HEK293 (cell line): ENCODE measurements around the gene UBE3C.

ENCODE experiments used
- CTCF ChIA-PET: fragments of 350-600 bp; formaldehyde crosslinking; extraction: SDS; loops from one replicate; lab custom pipeline; 2021; ENCODE audit warnings: antibody characterized with exemption; lab: Yijun Ruan, JAX
- POLR2A ChIA-PET: fragments of 300-600 bp; formaldehyde crosslinking; extraction: SDS; loops from one replicate; lab custom pipeline; 2020; ENCODE audit warnings: antibody characterized with exemption, inconsistent platforms; lab: Yijun Ruan, JAX
- H3K27ac ChIP-seq: fragments of 200-500 bp; sonication (Bioruptor generic); 2 replicates; pipeline ENCODE4 v1.5.1; 2014; ENCODE audit warnings: low read depth, low read length, control low read depth, inconsistent platforms; ENCODE audit errors: extremely low read depth
- H3K36me3 ChIP-seq, 2 experiments: fragments of 200-500 bp in 1 of 2; sonication (Bioruptor generic) in 1 of 2; 1 replicate in 1 of 2; 2 replicates in 1 of 2; pipeline ENCODE4 v1.5.1; 2014 to 2017; ENCODE audit warnings: inconsistent platforms in 2 of 2, low read length in 2 of 2; ENCODE audit not compliant: control insufficient read depth in 2 of 2, insufficient read depth in 1 of 2
- H3K4me1 ChIP-seq: fragments of 200-500 bp; sonication (Bioruptor generic); 2 replicates; pipeline ENCODE4 v1.5.1; 2014; ENCODE audit warnings: mild to moderate bottlenecking, low read length, inconsistent platforms; ENCODE audit not compliant: control insufficient read depth, insufficient read depth
- H3K4me3 ChIP-seq: 2 replicates; pipeline ENCODE4 v1.5.1; 2011; ENCODE audit warnings: low read depth, mild to moderate bottlenecking, control low read depth, low read length, moderate library complexity
- H3K9me3 ChIP-seq: fragments of 200-500 bp; sonication (Bioruptor generic); 2 replicates; pipeline ENCODE4 v1.5.1; 2014; ENCODE audit warnings: low read depth, low read length, inconsistent platforms; ENCODE audit not compliant: control insufficient read depth, insufficient read depth
- GLI4 ChIP-seq: fragments of 450-650 bp; formaldehyde crosslinking; IDR thresholded peaks from 2 replicates; pipeline ENCODE4 v1.5.1; 2016; ENCODE audit warnings: missing biosample characterization, missing genetic modification characterization
- GLIS1 ChIP-seq: fragments of 450-650 bp; formaldehyde crosslinking; IDR thresholded peaks from 2 replicates; pipeline ENCODE4 v1.5.1; 2016; ENCODE audit warnings: missing biosample characterization, missing genetic modification characterization
- MZF1 ChIP-seq: fragments of 450-650 bp; formaldehyde crosslinking; IDR thresholded peaks from 2 replicates; pipeline ENCODE4 v1.5.1; 2017; ENCODE audit warnings: missing biosample characterization, missing genetic modification characterization, borderline replicate concordance
- SP2 ChIP-seq: fragments of 450-650 bp; formaldehyde crosslinking; IDR thresholded peaks from 2 replicates; pipeline ENCODE4 v1.5.1; 2016; ENCODE audit warnings: missing biosample characterization, missing genetic modification characterization
- TCF7L2 ChIP-seq: IDR thresholded peaks from 2 replicates; pipeline ENCODE4 v1.6.1; 2011; ENCODE audit warnings: low read depth, mild to moderate bottlenecking, inconsistent platforms, low read length, moderate library complexity, borderline replicate concordance
- YY2 ChIP-seq: fragments of 450-650 bp; formaldehyde crosslinking; IDR thresholded peaks from 2 replicates; pipeline ENCODE4 v1.5.1; 2016; ENCODE audit warnings: missing biosample characterization, missing genetic modification characterization
- ZNF138 ChIP-seq: fragments of 450-650 bp; formaldehyde crosslinking; IDR thresholded peaks from 2 replicates; pipeline ENCODE4 v1.5.1; 2016; ENCODE audit warnings: missing biosample characterization, missing genetic modification characterization, borderline replicate concordance
- ZNF2 ChIP-seq: fragments of 450-650 bp; formaldehyde crosslinking; IDR thresholded peaks from 2 replicates; pipeline ENCODE4 v1.5.1; 2016; ENCODE audit warnings: missing biosample characterization, missing genetic modification characterization
- ZNF23 ChIP-seq: fragments of 450-650 bp; formaldehyde crosslinking; IDR thresholded peaks from 2 replicates; pipeline ENCODE4 v1.5.1; 2016; ENCODE audit warnings: missing biosample characterization, missing genetic modification characterization, borderline replicate concordance
- ZNF248 ChIP-seq: fragments of 450-650 bp; formaldehyde crosslinking; IDR thresholded peaks from 2 replicates; pipeline ENCODE4 v1.5.1; 2017; ENCODE audit warnings: missing biosample characterization, missing genetic modification characterization
- ZNF366 ChIP-seq: fragments of 450-650 bp; formaldehyde crosslinking; conservative IDR thresholded peaks from 2 replicates; pipeline ENCODE4 v1.5.1; 2016; ENCODE audit warnings: missing biosample characterization, missing genetic modification characterization
- ZNF48 ChIP-seq: fragments of 450-650 bp; formaldehyde crosslinking; IDR thresholded peaks from 2 replicates; pipeline ENCODE4 v1.5.1; 2016; ENCODE audit warnings: missing biosample characterization, missing genetic modification characterization
- ZNF585B ChIP-seq: fragments of 450-650 bp; formaldehyde crosslinking; IDR thresholded peaks from 2 replicates; pipeline ENCODE4 v1.5.1; 2016; ENCODE audit warnings: missing biosample characterization, missing genetic modification characterization
- ZNF596 ChIP-seq: fragments of 450-650 bp; IDR thresholded peaks from 2 replicates; pipeline ENCODE4 v1.5.0; 2018; ENCODE audit warnings: missing biosample characterization, mild to moderate bottlenecking, missing genetic modification characterization, moderate library complexity
- ZNF600 ChIP-seq: fragments of 450-650 bp; formaldehyde crosslinking; IDR thresholded peaks from 2 replicates; pipeline ENCODE4 v1.5.1; 2016; ENCODE audit warnings: missing biosample characterization, missing genetic modification characterization
- ZNF610 ChIP-seq: fragments of 450-650 bp; formaldehyde crosslinking; IDR thresholded peaks from 2 replicates; pipeline ENCODE4 v1.5.1; 2016; ENCODE audit warnings: missing biosample characterization, missing genetic modification characterization, borderline replicate concordance
- ZNF707 ChIP-seq: fragments of 450-650 bp; formaldehyde crosslinking; IDR thresholded peaks from 2 replicates; pipeline ENCODE4 v1.5.1; 2016; ENCODE audit warnings: missing biosample characterization, missing genetic modification characterization
- ZNF747 ChIP-seq: fragments of 450-650 bp; formaldehyde crosslinking; IDR thresholded peaks from 2 replicates; pipeline ENCODE4 v1.5.1; 2016; ENCODE audit warnings: missing biosample characterization, missing genetic modification characterization
- TF ChIP-seq, protein P1 (sequence below): fragments of 450-650 bp; formaldehyde crosslinking; IDR thresholded peaks from 2 replicates; pipeline ENCODE4 v1.5.1; 2017; ENCODE audit warnings: missing biosample characterization, missing genetic modification characterization
- TF ChIP-seq, protein P2 (sequence below): fragments of 450-650 bp; formaldehyde crosslinking; IDR thresholded peaks from 2 replicates; pipeline ENCODE4 v1.5.1; 2016; ENCODE audit warnings: missing biosample characterization, missing genetic modification characterization
- TF ChIP-seq, protein P3 (sequence below): fragments of 450-650 bp; formaldehyde crosslinking; IDR thresholded peaks from 2 replicates; pipeline ENCODE4 v1.5.1; 2016; ENCODE audit warnings: missing biosample characterization, missing genetic modification characterization
- TF ChIP-seq, protein P4 (sequence below): fragments of 450-650 bp; formaldehyde crosslinking; IDR thresholded peaks from 2 replicates; pipeline ENCODE4 v1.5.1; 2016; ENCODE audit warnings: missing biosample characterization, missing genetic modification characterization
- TF ChIP-seq, protein P5 (sequence below): fragments of 450-650 bp; formaldehyde crosslinking; IDR thresholded peaks from 2 replicates; pipeline ENCODE4 v1.5.1; 2016; ENCODE audit warnings: missing biosample characterization, missing genetic modification characterization, borderline replicate concordance

UBE3C gene

DNA sequence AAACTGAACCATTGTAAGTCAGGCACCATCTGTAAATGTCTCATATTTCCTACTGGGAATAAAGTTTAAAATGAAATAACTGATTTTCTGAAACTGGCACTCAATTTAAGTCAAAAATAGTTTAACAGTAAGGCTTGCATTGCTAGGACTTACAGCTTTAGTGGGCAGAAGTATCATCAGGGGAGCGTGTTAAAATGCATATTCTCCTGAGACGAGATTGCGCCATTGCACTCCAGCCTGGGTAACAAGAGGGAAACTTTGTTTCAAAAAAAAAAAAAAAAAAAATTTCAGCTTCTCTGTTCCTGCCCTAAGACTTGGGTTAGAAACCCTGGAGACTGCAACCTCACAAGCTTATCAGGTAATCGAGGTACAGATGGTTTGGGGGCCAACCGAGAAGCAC is 65.4 kb downstream of the UBE3C start:
- no peaks in the 10 kb centered on the region for H3K4me1 ChIP-seq
- POLR2A ChIA-PET, result interaction anchor here (0.7 kb wide), 1 partner anchor 11 kb away, joined by 4 read pairs; no protein-coding TSS in a partner anchor

DNA sequence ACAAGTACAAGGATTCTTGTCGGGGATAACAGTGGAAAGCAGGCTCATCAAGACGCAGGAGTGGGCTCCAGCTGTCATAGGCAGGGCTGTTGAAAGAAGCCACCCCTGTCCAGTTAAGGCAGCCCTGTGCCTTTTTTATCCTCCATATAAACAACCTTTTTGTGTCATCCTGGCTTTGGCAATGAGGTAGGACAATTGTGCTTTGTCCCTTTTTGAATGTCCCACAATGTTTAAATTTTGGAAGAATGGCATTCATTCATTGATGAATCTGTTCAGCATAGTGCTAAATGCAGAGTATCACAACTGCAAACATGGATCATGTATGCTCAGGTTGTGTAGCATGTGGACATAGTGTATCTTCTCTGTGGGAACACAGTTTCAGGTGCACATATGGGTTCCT is 66.7 kb downstream of the UBE3C start:
- H3K27ac ChIP-seq, result no peak overlapping the region
- no peaks in the 10 kb centered on the region for H3K9me3 ChIP-seq
- ChIA-PET POLR2A (no interaction called here), CTCF (interaction anchor here (0.6 to 0.7 kb wide), 2 partner anchors 161 to 181 kb away, joined by 3 to 5 read pairs; no protein-coding TSS in a partner anchor)
- no peak overlapping the region for H3K4me3 ChIP-seq
- H3K4me1 ChIP-seq, result no peaks in the 10 kb centered on the region
- peaks cover 12 to 83% of the 10 kb centered on the region in 2 experiments for H3K36me3 ChIP-seq
- no peak for TF ChIP-seq ZNF596 (tag by site-specific recombination)
- no peak for TF ChIP-seq ZNF366 (tag by site-specific recombination)
- TF ChIP-seq TCF7L2, result no peak
- TF ChIP-seq GLI4 (tag by site-specific recombination), result no peak
- TF ChIP-seq YY2 (tag by site-specific recombination), result no peak
- TF ChIP-seq SP2 (tag by site-specific recombination), result no peak
- TF ChIP-seq, protein P1, sequence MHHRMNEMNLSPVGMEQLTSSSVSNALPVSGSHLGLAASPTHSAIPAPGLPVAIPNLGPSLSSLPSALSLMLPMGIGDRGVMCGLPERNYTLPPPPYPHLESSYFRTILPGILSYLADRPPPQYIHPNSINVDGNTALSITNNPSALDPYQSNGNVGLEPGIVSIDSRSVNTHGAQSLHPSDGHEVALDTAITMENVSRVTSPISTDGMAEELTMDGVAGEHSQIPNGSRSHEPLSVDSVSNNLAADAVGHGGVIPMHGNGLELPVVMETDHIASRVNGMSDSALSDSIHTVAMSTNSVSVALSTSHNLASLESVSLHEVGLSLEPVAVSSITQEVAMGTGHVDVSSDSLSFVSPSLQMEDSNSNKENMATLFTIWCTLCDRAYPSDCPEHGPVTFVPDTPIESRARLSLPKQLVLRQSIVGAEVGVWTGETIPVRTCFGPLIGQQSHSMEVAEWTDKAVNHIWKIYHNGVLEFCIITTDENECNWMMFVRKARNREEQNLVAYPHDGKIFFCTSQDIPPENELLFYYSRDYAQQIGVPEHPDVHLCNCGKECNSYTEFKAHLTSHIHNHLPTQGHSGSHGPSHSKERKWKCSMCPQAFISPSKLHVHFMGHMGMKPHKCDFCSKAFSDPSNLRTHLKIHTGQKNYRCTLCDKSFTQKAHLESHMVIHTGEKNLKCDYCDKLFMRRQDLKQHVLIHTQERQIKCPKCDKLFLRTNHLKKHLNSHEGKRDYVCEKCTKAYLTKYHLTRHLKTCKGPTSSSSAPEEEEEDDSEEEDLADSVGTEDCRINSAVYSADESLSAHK (tag by site-specific recombination), result no peak
- TF ChIP-seq ZNF248 (tag by site-specific recombination), result no peak

More for the DNA sequence above, 65.4 kb downstream of the UBE3C start:
- TF ChIP-seq MZF1 (tag by site-specific recombination), result no peak
- TF ChIP-seq ZNF600 (tag by site-specific recombination), result no peak
- no peak for TF ChIP-seq ZNF2
- TF ChIP-seq ZNF23 (tag by site-specific recombination), result no peak
- no peak for TF ChIP-seq GLIS1
- no peak for TF ChIP-seq ZNF585B (tag by site-specific recombination)
- TF ChIP-seq ZNF48, result no peak
- TF ChIP-seq, protein P2, sequence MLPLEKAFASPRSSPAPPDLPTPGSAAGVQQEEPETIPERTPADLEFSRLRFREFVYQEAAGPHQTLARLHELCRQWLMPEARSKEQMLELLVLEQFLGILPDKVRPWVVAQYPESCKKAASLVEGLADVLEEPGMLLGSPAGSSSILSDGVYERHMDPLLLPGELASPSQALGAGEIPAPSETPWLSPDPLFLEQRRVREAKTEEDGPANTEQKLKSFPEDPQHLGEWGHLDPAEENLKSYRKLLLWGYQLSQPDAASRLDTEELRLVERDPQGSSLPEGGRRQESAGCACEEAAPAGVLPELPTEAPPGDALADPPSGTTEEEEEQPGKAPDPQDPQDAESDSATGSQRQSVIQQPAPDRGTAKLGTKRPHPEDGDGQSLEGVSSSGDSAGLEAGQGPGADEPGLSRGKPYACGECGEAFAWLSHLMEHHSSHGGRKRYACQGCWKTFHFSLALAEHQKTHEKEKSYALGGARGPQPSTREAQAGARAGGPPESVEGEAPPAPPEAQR, result no peak
- TF ChIP-seq ZNF138, result no peak
- TF ChIP-seq, protein P3, sequence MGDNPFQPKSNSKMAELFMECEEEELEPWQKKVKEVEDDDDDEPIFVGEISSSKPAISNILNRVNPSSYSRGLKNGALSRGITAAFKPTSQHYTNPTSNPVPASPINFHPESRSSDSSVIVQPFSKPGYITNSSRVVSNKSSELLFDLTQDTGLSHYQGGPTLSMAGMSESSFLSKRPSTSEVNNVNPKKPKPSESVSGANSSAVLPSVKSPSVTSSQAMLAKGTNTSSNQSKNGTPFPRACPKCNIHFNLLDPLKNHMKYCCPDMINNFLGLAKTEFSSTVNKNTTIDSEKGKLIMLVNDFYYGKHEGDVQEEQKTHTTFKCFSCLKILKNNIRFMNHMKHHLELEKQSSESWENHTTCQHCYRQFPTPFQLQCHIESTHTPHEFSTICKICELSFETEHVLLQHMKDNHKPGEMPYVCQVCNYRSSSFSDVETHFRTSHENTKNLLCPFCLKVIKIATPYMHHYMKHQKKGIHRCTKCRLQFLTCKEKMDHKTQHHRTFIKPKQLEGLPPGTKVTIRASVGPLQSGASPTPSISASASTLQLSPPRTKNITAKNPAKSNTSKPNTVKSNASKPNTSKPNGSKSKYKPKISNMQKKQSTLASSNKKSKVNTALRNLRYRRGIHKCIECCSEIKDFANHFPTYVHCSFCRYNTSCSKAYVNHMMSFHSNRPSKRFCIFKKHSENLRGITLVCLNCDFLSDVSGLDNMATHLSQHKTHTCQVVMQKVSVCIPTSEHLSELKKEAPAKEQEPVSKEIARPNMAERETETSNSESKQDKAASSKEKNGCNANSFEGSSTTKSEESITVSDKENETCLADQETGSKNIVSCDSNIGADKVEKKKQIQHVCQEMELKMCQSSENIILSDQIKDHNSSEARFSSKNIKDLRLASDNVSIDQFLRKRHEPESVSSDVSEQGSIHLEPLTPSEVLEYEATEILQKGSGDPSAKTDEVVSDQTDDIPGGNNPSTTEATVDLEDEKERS (tag by site-specific recombination), result no peak
- no peak for TF ChIP-seq ZNF610
- TF ChIP-seq, protein P4, sequence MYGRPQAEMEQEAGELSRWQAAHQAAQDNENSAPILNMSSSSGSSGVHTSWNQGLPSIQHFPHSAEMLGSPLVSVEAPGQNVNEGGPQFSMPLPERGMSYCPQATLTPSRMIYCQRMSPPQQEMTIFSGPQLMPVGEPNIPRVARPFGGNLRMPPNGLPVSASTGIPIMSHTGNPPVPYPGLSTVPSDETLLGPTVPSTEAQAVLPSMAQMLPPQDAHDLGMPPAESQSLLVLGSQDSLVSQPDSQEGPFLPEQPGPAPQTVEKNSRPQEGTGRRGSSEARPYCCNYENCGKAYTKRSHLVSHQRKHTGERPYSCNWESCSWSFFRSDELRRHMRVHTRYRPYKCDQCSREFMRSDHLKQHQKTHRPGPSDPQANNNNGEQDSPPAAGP, result no peak
- no peak for TF ChIP-seq ZNF747 (tag by site-specific recombination)
- TF ChIP-seq, protein P5, sequence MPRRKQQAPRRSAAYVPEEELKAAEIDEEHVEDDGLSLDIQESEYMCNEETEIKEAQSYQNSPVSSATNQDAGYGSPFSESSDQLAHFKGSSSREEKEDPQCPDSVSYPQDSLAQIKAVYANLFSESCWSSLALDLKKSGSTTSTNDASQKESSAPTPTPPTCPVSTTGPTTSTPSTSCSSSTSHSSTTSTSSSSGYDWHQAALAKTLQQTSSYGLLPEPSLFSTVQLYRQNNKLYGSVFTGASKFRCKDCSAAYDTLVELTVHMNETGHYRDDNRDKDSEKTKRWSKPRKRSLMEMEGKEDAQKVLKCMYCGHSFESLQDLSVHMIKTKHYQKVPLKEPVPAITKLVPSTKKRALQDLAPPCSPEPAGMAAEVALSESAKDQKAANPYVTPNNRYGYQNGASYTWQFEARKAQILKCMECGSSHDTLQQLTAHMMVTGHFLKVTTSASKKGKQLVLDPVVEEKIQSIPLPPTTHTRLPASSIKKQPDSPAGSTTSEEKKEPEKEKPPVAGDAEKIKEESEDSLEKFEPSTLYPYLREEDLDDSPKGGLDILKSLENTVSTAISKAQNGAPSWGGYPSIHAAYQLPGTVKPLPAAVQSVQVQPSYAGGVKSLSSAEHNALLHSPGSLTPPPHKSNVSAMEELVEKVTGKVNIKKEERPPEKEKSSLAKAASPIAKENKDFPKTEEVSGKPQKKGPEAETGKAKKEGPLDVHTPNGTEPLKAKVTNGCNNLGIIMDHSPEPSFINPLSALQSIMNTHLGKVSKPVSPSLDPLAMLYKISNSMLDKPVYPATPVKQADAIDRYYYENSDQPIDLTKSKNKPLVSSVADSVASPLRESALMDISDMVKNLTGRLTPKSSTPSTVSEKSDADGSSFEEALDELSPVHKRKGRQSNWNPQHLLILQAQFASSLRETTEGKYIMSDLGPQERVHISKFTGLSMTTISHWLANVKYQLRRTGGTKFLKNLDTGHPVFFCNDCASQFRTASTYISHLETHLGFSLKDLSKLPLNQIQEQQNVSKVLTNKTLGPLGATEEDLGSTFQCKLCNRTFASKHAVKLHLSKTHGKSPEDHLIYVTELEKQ (tag by site-specific recombination), result no peak
- no peak for TF ChIP-seq ZNF707 (tag by site-specific recombination)
- peaks cover 8 to 80% of the 10 kb centered on the region in 2 experiments for H3K36me3 ChIP-seq
- H3K27ac ChIP-seq, result no peak overlapping the region
- CTCF ChIA-PET, result interaction anchor here (0.6 kb wide), 2 partner anchors 25 to 544 kb away, joined by 3 read pairs; no protein-coding TSS in a partner anchor
- no peak overlapping the region for H3K4me3 ChIP-seq
- no peaks in the 10 kb centered on the region for H3K9me3 ChIP-seq
